DMS 273 (cell line): Measurements from ENCODE around the gene CARD9.

Experiments used
- DNase-seq: peaks from one replicate; lab custom pipeline; 2025; ENCODE audit not compliant: unreplicated experiment; lab: John Stamatoyannopoulos, UW

The CARD9 gene

DNA sequence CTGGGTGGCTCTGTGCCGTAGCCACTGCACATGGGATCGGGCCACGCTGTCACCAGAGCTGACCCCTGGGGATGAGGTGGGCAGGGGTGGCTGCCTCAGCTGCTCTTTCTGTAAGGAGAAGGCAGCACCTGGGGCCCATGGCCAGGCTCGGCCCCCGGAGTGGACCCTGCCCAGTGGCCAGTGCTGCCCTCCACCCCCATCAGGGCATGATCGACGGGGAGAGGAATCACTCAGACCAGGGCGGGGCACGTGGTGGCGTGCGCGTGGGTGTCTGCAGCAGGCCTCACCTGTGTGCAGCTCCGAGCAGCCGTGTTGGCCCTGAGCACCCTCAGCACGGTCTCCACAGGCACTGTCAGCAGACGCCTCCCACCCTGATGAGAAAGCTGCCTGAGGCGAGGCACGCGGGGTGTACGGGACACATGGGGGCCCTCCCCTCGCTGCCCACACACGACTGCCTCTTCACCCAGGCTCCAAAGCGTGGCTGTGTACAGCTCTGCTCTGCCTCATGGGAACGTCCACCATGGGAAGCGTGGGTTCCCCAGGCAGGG, 8.6 kb upstream of the CARD9 start:
- DNase-seq, result no peak

DNA sequence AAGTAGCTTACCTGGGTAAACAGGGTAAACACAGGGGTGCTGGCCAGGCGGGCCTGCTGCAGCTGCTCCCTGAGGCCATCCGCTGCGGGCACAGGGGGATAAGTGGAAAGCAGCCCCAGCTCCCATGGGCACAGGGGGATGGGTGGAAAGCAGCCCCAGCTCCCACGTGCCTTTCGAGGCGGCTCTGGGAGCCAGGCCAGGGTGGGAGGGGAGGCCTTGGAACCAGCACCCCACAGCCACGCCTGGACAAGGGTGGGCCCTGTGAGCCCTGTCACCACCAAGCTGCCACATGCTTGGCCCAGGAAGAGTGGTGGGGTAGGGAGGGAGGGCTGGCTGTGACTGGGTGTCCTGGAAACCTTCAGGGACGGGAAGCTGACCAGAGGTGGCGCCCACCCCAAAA, 7.8 kb upstream of the CARD9 start:
- no peak for DNase-seq

DNA sequence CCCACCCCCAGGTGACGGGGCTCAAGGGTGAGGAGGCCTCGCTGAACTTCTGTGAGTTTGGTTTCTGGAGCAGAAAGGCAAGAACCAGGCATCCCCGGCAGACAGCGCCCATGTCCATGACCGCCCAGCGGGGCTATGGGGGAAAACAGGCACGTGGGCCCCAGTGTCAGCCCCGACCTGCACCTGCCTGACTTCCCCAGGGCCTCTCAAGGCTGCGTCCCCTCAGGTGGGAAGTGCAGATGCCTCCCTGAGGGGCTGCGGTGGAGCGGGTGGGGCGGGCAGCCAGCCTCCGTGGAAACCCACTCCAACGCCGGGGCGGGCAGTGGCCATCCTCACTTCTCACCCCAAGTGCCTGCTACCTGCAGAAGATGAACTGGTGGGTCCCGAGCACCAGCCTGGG, 6.9 kb upstream of the CARD9 start:
- no peak for DNase-seq

DNA sequence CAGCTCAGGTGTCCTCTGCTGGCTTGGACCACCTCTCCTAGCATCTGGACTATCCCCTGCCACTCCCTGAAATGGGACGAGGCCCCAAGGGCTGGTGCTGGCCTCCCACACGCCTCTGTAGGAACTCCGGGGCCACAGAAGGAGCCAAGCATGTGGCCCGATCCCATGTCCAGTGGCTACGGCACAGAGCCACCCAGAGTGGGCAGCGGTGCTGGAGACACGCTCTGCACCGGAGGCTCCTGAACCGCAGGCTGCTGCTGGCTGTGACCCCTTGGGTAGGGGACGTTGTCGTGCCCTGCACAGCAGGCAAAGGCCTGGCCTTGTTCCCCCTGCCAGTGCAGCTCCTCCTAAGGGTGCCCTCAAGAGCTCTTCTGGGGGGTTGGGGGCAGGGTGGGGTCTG, 6.4 kb upstream of the CARD9 start:
- DNase-seq, result no peak

DNA sequence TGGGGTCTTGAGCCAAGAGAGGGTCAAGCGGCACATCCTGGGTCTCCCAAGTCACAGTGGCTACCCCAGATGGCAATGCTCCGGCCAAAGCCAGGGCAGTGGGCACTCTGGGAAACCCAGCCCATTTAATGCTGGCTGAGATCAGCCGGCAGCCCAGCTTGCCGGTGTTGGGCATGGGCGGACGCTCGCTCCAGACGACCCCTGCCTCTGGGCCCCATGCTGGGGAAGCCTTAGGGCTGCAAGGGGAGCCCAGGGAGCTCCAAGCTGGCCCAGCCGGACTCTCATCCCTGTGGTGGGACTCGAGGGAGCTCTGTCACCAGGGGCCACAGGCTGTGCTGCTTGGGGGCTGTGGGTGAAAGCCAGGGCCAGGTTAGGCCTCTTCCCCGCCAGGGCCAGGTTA, 5.9 kb upstream of the CARD9 start:
- DNase-seq, result no peak

DNA sequence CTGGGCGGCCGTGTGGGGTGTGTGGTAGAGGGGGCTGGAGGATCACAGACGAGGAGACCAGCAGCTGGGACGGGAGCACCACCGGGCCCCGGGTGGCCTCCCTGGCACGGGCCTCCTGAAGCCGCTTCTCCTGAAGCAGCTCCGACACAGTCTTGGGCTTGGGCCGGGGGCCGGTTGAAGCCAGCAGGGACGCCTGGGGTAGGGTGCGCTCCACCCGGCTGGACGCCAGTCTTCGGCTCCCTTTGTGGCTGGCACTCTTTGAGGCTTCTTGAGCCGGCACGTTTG, 5.5 kb upstream of the CARD9 start:
- DNase-seq, result no peak

DNA sequence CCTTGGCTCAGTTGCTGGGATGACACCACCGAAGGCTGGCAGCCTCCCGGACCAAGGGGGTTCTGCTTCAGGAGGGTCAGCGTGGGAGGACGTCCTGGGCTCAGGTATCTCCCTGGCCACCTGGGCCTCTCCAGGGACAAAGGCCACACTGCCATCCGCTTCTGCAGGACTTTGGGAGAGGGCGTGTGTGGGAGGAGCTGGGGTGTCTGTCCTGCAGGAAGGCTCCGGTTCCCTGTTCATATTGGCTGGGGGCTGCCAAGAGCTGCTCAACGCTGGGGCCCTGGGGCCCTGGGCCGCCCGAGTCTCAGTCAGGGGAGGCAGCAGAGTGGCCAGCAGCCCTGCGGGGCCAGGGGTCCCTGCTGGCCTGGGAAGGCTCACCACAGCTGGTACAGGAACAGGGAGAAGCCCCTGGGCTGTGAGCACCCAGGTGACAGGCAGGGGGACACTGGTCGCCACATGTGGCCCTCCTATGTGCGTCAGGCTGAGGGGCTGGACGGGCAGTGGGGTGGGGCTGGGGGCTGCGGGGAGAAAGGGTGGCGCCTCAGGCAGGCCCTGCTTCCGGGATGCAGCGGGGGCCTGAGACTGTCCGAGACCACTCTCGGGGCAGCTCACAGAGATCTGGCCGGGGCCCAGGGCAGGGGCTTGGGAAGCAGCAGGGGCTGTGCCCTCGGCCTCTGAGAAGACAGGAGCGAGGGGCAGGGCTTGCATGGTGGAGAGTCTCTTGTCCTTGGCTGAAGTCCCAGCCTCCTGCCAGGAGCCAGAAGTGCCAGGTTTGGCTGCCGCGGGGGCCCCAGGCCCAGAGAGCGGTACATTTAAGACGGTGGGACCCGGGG, 4.9 kb upstream of the CARD9 start:
- DNase-seq, result no peak

DNA sequence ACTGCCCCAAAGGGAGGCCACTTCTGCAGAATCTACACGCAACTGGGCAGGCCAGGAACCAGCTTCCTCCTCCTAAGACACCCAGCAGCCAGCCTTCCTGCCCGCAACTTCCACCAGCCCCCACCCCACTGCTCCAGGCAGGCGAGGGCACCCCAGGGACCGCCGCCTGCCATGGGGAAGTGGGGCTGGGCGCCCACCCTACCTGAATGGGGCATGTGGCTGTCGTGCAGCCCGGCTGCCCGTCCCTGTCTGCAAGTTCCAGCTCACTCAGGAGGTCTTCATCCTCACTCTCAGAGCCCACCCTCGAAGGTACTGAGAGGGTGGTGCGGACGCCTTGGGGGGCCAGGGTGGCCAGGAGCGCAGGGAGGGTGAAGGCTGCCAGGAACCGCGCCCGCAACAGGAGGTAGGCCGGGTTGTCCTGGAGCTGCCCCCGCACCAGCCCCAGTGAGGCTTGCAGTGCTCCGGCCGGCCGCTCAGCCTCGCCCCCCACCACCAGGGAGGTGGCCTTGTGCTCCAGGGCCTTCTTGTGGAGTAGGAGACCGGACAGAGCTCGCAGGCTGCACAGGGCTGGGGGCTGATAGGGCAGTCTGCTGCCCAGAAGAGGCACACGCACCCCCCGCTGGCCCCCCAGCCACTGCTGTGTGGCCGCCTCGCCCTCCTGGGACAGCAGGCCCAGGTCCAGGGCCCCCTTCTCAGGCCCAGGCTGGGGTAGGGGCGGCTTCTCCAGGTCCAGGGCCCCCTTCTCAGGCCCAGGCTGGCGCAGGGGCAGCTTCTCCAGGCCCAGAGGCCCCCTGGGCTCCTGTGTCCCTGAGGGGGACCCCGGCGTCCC, 4.1 kb upstream of the CARD9 start:
- DNase-seq, result no peak

DNA sequence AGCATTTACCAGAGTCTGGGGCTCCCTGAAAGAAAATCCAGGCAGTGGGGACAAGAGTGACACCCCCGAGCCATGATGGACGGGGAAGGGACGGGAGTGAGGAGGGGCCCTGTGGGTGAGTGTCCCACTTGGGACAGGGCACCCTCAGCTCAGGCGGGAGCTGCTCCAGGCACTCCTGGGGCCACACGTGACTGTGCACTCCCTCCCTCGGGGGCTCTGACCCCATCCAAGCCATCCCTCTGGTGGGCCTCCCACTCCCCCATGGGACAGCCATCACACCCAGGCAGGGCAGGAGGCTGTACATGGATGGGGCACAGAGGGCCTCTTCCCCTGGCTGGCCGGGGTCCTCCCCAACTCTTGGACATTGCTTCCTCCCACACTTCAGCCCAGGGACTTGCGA, 3.0 kb upstream of the CARD9 start:
- no peak for DNase-seq

DNA sequence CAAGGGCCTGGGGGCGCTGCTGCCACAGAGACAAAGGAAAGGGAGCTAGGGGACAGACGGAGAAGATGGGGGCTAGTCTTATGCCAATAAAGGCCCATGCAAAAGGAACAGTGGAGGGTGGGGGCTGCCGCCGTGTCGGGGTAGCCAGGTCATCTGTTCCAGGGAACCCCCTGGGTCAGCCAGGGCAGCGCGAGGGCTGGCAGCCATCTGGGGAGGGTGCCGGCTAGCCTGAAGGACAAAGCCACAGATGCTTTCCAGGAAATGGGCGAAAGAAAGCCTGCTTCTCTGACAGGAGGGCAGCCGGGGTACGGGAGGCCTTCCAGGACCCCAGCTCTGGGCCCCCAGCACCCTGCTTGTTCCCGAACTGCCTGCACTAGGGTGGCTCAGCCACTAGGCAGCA, 1.6 kb upstream of the CARD9 start:
- DNase-seq, result no peak

DNA sequence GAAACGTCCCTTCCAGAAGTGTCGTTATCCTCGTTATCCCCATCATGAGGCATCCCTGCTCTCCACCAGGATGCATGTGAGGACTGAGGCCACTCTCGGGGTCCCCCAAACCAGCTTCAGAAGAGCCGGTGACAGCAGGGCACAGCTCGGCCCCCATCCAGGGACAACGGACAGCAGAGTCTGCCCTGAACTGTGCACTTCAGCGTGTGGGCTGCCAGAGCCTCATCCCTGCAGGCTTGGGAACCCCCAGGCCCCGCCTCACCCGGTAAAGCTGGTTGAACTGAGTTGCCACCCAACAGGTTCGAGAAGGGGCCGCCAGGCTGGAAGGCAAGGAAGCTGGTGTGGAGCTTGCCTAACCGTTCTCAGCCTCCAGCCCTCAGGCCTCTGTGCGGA, 710 bp upstream of the CARD9 start:
- no peak for DNase-seq

DNA sequence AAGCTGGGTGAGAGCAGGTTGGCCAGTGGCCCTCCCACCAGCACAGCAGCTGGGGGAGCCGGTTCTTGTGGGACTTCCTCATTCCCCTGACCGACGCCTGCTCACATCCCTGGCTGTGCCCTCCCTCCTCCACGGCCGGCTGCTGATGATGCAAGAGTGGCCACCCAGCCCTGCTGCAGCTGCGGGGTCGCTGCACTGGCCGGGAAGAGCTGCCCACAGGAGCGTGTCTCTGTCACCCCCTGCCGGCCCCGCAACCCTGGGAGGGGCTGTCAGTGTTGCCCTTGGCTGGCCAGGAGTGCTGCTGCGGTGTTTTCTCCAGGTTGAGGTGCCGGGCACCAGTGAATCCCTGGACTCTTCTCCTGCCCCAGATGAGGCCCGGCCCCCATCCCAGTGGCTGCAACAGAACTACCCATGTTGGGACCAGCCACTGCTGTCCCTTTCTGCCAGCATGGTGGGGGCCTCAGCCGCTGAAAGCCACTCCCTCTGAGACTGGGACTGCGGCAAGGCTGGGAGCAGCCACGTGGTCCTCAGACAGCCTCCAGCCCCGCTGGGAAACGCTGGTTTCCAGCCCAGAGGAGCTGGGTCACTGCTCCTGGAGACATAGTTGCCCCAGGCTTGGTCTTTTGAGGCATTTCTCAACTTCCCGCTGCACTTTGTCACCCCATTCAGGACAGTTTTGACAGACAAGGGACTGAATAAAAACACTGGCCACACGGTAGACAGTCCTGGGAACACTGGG, 739 bp downstream of the CARD9 start:
- peak; percentile 85 for DNase-seq

DNA sequence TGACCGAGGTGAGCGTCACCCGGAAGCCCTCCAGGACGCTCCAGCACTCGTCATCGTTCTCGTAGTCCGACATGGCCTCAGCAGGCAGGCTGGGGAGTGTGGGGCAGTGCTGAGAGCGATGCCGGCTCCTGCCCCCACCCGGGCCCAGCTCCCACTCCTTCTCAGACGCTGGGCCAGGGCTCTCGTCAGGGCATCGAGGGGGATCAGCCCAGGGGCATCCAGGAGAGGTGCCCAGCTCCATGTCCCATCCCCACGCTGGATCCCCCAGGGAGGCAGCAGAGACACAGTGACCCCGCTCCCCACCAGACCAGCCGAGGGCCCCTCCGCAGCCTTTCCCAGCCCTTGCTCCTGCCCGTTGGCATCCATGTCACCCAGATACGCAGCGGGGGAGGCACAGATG, 1.5 kb downstream of the CARD9 start:
- DNase-seq, result no peak

DNA sequence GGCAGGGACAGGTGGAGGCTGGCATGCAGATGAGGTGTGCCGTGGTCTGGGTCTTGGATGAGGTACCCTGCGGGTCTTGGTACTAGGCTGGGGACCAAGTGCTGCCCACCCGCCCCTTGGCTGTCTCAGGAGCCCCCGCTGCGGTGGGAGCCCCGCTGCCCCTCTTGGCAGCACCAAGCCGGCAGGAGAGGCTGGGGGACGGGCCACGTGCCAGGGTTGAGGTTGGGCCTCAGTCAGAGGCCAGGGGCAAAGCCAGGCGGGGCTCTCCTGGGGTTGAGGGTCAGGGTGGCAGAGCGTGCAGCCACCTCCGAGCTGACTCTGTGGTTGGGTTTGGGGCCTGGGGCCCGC, 2.0 kb downstream of the CARD9 start:
- no peak for DNase-seq

DNA sequence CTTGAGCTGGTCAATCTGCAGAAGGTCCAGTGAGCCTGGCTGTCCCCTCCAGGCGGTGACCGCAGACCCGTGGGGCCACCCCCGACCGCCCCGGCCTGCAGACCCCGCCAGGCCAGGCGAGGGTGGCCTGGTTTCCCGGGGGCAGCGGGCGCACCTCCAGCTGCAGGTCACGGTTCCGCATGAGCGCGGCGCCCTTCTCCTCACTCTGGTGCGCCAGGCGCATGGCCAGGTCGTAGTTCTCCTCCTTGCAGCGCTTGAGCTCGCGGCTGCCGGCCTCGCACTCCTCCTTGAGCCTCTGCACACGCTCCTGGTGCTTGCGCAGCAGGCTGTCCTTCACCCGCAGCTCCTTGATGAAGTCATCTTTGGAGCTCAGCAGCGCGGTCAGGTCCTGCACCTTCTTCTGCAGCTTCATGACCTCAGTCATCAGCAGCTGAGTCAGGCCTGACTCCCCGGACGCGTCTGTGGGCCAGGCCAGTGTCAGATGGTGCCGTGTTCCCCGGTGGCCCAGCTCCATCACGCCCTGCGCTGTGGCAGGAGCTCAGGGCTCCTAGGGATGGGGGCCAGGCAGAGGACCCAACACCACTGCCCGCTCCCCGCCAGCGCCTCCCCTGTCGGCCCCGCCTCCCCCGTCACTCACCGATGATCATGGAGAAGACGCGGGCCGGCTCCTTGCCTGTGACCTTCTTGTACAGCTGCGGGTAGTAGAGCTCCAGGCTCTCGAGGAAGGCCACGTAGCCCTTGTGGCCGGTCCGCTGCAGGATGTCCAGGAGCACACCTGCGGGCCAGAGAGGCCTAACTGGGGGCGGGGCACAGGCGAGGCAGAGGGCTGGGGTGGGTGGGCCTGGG, 2.6 kb downstream of the CARD9 start:
- no peak for DNase-seq

DNA sequence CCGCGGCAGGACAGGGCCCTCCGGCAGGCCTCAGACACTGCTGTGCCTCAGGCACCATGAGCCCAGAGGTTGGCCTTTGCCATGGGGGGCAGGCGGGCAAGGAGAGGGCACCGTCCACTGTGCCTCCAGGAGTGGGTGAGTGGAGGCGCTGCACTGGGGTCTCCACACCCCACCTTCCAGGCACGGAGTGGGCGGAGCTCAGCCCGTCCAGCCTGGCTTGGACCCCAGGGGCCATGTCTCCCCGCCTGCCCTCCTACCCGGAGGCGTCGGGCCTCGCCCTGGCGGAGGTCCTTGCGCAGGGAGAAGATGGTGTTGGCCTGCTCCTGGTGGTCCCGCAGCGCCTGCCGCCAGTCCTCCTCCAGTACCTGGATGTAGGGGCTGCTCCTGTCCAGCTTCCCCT, 3.4 kb downstream of the CARD9 start:
- DNase-seq, result no peak

DNA sequence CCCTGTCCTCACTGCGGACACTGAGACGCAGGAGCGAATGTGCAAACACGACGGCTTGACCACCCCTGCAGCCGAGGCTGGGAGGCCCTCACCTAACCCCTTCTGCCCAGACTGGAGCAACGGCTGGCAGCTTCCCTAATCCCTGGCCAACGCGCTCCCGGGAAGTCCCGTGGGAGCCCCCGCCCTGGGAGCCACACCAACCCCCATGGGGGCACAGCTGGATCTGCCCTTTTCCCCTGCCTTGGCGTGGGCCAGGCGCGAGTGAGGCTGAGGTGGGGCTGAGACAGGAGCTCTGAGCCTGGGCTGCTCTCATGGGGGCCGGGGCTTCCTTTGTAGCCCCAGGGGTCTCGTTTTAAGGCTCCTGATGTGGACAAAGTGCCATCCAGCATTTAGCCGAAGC, 5.3 kb downstream of the CARD9 start:
- no peak for DNase-seq

DNA sequence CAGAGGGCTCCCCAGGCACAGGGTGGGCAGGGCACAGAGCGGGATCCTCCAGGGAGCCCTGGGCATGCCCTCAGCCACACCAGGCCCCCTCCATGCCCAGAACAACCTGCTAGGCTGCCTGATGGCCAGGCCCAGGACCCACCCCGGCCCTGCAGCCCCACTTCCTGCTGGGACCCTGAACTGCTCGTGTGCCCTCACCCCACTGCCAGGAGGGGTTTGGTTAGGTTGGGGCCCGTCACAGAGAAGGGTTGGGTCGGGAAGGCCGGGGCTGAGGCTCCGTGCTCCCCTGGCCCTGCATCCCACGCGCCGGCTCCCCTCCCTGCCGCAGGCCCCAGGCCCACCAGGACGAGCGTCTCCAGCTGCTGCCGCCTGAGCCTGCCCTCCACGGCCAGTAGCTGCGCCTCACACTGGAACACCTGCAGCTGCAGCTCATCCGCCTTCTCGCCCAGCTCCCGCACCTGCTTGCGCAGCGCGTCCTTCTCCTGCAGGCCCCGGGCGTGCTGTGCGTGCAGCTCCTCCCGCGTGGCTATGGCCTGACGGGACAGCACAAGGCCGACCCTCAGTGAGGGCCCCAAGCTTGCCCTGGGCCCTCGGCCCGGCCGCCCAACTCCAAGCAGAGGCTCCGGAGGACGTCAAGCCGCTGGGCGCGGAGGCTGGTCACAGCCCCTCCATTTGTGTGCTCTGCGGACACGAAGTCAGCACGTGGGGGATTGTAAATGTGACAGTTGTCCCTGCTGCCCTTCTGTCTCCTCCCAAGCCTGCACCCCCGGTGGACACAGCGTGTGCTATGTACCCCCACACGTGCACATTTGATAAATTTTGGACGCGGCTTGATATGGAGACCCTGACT, 5.9 kb downstream of the CARD9 start:
- no peak for DNase-seq

DNA sequence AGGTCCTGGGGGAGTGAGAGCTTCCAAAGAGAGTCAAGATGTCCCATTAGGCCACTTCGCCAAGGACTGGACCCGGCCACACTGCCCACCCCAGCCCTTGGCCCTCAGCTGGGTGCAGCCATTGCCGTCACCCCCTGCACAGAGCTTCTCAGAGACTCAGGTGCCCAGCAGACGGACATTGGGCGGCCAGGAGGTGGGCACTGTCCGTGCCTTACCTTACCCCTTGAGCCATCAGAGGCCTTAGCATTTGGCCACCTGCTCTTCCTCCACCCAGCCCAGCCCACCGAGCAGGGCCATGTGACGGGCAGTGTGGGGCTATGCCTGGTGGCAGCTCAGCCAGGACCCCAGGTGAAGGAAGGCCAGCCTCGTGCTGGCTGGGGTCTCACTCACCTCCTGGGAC, 6.6 kb downstream of the CARD9 start:
- DNase-seq, result no peak

DNA sequence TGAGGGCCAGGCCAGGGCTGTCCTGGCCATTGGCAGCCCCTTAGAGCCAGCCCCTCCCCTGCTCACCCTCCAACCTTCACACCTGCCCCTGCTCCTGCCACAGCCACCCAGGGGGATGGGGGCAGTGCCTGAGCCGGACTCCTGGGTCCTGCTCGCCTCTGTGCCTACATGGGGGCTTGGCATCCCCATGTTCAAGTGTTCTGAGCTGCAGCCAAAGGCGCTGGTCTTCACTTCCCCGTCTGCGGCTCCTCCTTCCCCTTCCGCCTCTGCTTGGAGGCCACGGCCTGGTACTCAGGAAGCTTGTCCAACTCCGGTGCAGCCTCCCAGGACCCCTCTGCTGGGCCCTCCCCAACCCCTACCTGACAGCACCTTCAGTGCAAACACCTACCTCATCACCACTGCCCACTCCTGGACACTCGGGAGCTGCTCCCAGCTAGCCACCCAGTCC, 7.7 kb downstream of the CARD9 start:
- no peak for DNase-seq
